Fibroblast of pulmonary artery (primary cell): ENCODE results near the gene FRMPD1.
A peak's percentile ranks its signal among the peaks of the same experiment; 100 is the strongest.

ENCODE experiments used
- DNase-seq: peaks from one replicate; pipeline ENCODE4 v3.0.0-alpha.2; 2010; ENCODE audit warnings: low read depth
- H3K4me3 ChIP-seq: replicated peaks from 2 replicates; pipeline ENCODE4 v1.5.1; 2011; ENCODE audit warnings: low read depth, mild to moderate bottlenecking, control low read depth, low read length, moderate library complexity
- CTCF ChIP-seq: IDR thresholded peaks from 2 replicates; pipeline ENCODE4 v1.5.1; 2011; ENCODE audit warnings: mild to moderate bottlenecking, control low read depth, low read length, inconsistent platforms; ENCODE audit errors: missing control alignments

FRMPD1 gene

DNA sequence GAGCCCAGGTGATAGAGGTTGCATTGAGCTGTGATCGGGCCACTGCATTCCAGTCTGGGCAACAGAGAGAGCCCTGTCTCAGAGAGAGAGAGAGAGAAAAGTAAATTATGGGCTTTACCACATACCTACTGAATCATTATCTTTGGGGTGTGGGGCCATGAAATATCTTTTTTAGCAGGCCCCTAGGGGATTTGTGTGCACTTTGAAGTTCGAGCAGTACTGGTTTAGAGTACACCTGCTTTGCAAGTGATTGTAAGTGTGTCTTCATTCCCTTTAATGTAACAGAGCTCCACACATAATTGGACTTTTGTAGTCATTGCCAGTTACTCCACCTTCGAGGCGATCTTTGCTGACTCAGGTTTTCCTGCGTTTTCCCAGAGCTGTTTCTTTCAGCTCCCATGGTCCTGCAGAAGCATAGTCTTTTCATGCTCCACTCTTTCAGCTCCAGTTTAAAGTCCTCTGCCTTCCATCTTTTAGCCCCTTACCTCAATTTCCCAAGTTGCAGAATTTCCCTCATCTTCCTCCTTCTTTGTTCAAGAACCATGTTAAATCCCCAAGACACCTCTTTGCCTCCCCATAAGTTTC is 24.0 kb upstream of the FRMPD1 start:
- H3K4me3 ChIP-seq: no peak overlapping the region
- DNase-seq: no peak
- TF ChIP-seq CTCF: no peak

DNA sequence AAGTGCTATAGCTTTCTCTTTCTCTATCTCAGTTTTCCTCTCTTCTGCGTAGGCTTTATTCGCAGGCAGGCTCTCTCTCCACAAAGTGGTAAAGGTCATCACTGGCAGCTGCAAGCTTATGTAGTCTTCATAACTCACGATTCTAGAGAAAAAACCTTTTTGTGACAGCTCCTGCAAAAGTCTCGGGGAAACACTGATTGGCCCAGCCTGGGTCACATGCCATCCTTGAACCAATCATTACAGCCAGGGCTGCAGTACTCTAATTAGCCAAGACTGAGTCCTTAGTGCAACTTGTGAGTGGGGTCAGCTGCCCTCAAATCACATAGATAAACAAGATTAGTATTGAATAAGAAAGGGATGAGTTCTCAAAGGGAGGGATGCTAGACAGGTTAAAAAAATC is 18.3 kb upstream of the FRMPD1 start:
- no peak overlapping the region for H3K4me3 ChIP-seq
- no peak for DNase-seq
- TF ChIP-seq CTCF: no peak

DNA sequence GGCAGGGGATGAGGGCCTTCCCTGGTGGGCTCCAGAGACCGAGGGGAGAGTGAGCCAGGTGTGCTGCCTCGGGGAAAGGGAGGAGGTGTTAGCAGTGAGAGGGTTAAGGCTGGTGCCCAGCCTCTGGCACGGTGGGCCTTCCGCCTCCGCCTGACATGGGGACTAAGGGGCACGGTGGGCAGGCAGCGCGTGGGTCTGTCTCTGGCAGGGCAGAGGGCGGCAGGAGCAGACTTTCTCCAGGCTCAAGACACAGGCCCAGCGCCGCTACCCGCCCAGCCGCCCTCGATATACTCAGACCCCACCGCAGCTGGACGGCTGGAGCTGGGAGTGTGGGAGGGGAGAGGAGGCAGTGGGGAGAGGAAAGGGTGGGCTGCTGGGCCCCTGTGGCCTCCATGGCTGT is 14.9 kb upstream of the FRMPD1 start:
- TF ChIP-seq CTCF: no peak
- no peak overlapping the region for H3K4me3 ChIP-seq

DNA sequence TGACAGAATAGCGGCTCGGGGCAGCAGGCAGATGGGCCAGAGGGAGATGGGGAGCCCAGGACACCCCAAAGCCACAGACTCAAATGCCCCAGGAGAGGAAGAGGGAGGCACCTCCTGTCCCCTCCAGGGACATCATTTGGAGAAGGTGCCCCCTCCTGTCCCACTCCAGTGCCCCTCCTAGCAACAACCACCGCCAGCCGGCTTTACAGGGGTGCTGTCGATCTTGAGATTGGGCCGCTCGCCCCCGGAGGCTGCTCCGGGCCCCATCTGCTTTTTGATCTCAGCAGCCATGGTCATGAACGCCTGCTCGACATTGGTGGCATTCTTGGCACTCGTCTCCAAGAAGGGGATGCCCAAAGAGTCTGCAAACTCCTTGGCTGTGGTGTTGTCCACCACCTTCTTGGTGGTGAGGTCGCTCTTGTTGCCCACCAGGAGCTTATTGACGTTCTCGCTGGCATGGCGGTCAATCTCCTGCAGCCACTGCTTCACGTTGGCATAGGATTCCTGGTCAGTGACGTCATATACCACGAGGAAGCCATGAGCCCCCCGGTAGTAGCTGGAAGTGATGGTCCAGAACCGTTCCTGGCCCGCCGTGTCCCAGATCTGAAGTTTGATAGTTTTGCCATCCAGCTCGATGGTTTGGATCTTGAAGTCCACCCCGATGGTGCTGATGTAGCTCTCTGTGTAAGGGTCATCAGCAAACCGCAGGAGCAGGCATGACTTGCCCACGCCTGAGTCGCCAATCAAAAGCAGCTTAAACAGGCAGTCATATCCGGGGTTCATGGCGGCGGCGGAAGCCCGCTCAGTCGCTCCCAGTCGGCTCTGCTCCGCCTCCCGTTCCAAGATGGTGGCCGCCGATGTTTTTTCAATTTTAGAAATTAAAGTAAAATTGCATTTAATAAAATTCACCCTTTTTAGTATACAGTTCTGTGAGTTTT is 14.0 kb upstream of the FRMPD1 start:
- no peak for TF ChIP-seq CTCF
- no peak overlapping the region for H3K4me3 ChIP-seq
- no peak for DNase-seq

More for the DNA sequence above, 14.9 kb upstream of the FRMPD1 start:
- DNase-seq: no peak

DNA sequence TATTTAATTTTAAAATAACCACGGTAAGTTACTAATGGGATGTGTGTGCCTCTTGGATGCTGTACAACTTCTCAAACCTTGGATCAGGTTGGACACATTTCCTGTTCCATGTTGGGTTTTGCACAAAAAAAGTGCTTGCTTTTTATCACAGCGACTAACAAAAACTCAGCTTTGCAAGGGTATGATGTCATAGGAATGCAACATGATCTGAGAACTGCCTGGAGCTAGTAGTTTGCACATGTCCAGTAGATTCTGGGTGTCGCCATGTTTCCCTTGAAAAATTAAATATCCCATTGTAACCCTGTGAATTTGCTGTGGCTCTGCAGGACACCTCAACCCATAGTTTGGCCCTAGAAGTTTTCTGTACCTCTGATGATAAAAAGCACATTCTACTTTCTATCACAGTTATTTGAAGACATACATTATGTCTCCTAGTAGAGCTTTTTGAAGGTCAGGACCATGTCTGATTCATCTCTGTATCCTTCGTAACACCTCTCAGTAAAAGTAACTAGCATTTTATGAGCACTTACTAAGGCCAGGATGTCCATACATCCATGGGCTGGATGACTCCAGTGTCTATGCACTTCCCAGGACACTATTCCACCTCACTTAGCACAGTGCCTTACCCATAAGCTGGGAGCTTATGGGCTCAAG is 11.5 kb upstream of the FRMPD1 start:
- H3K4me3 ChIP-seq: no peak overlapping the region
- no peak for TF ChIP-seq CTCF
- DNase-seq: peak; percentile 15

DNA sequence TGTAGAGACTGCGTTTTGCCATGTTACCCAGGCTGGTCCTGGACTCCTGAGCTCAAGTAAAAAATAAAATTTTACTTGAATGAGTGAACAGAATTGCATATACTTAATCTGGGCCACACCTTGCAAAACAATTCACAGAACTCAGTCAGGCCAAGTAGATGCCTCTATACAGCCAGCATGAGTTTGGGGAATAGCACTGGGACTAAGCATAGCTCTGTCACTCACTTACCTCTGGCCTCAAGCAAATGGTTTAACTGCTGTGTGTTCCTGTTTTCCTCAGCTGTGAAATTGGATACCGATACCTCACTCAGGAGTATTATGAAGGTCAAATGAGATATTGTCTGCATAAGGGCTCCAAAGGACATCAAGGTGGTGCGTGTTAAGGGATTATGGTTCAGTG is 10.9 kb upstream of the FRMPD1 start:
- H3K4me3 ChIP-seq: no peak overlapping the region
- DNase-seq: no peak
- no peak for TF ChIP-seq CTCF
